HG03064 (cell line): ENCODE results near the gene CMTM7.

Experiments used
- ATAC-seq: cut with Tn5 transposase; IDR thresholded peaks from one replicate; pipeline ENCODE4 v1.9.1; 2021; ENCODE audit warnings: low read depth; ENCODE audit not compliant: unreplicated experiment

The CMTM7 gene

GRCh38 chr3:32411442-32411841 lies 19.8 kb downstream of the CMTM7 start:
- no peak for ATAC-seq

- ATAC-seq: no peak
Observed at GRCh38 chr3:32412887-32413286, 21.2 kb downstream of the CMTM7 start.

DNA sequence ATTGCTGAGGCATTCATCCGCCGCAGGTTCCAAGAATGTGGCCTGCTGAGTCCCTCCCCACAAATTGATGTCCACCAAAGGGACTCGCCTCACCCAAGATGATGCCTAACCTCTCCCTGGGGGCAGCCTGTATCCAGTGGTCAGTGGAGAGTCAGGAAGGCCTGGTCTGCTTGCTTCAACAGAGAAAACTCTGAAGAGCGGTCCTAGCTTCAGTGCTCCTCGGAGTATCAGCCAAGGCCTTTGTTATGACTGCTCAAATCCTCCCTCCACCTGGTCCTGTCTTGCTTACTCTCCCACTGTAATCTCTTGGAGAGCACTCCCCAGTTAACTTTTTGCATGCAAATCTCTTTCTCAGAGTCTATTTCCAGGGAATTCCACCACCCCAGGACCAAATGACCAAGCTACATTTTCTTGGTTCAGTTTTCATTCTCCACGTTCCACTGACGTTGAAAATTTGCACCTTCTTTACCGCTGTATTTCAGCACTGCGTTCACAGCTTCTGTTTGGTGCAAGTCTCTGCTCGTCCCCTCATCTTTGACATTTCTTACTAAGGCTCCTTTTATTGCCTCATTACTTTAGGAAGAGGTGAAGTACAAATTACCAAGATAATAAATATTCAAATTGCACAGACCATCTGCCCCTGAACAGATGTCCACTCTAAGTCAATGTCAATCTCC lies 22.3 kb downstream of the CMTM7 start:
- ATAC-seq: no peak

GRCh38 chr3:32414522-32415202 lies 23.0 kb downstream of the CMTM7 start:
- ATAC-seq: peak; percentile 85

DNA sequence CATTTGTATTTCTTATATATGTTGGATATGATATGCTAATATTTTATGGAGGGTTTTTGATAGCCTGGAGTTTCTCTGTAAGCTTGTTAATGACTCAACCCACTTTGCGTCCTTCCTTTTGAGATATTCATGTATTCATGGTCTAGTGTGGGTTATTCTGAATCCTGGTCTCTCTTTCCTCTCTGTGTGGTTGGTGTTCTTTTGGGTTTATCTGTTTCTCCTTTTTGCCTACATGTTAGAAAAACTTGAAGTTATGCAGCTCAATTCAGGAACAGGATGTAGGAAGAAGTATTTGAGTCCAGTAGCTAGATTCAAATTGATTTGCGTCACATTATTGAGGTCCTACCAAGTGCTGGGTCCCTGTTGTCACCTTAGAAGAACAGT lies 28.1 kb downstream of the CMTM7 start:
- ATAC-seq: no peak

DNA sequence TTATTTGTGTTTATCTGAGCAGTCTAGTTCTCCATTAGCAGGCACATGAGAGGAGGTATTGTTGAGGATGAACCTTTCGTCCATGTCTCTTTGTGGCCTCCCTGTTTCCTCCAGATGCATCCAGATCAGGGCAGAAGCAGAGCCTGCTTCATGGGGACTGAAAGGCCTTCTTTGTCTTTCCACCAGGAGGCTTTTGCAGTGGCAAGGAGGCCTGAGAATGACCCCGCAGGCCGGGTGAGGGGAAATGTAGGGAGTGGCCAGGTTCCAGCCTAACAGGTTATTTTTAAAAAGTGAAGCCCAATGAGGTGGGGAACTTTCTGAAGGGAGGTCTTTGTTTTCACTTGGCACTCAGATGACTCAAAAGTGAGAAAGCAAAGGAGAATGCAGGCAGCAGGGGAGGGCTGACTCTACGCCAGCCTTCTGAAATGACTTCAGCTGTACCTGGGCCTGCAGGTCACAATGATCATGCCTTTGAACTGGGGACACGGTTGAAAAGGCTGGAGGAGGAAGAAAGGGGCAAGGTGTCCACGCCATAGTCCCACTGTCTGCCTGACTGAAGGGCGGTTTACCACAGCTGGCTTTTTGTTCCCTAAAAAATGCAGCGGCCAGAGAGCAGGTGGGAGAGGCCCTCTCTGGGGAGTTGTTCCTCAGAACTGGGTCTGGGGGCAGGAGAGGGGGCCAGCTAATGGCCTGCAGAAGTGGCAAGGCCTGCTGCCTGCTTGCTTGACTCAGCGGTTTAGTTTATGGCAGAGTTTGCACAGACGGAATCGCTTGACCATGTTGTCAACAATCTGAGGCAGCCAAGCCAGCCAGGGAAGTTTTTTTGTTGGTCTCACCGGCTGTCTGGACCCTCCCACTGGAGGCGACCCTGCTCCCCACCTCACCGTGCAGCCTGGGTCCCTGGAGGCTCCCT lies 28.7 kb downstream of the CMTM7 start:
- ATAC-seq: peak; percentile 49

- ATAC-seq: no peak
Observed at GRCh38 chr3:32421185-32421584, 29.5 kb downstream of the CMTM7 start.

GRCh38 chr3:32421991-32422859 lies 30.6 kb downstream of the CMTM7 start:
- no peak for ATAC-seq

- no peak for ATAC-seq
Observed at GRCh38 chr3:32422943-32423342, 31.3 kb downstream of the CMTM7 start.

GRCh38 chr3:32423534-32423933 lies 31.9 kb downstream of the CMTM7 start:
- no peak for ATAC-seq

- ATAC-seq: no peak
Observed at GRCh38 chr3:32423956-32424557, 32.4 kb downstream of the CMTM7 start.

GRCh38 chr3:32424581-32425250 lies 33.1 kb downstream of the CMTM7 start:
- no peak for ATAC-seq

DNA sequence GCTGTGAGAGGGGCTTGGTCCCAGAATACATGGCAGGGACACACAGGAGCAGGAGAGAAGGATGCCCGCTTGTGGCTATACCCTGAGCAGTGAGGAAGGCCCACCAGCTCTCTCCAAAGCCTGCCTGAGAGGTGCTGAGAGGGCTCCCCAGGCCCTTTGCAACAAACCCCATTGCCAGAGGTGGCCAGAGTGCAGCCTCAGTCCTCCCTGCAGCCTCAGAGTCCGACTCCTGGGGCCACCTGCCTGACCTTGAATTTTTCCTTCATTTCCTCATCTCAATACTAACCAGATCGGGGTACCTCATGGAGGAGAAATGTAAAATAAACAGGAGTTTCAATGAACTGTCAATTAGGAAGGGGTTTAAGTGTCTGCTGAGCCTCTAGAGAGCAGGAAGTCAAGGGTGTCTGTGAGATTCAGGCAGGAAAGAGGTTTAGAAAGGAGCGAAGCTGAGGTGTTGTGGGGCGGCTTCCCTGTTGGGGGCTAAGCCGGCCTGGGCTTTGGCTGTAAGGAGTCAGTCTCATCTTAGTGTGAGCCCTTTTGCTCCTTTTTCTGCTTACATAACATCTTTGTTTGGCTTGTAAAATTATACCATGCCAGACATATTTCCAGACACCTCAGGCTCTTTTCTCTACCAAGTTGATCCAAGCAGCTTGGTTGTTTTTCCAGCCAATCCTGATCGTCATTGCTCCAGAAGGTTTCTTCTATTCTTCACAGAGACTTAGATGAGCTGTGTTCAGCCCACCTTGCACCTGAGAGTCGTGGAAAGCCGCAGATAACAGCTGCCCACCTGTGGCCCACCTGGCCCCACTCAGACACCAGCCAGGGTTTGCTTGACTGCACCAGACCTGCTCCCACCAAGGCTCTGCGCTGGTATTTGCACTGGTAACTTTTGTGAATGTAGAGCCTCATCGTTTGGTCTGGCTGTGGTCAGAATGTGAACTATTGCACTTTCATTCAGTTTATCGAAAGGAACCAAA lies 36.7 kb downstream of the CMTM7 start:
- ATAC-seq: peak; percentile 62

DNA sequence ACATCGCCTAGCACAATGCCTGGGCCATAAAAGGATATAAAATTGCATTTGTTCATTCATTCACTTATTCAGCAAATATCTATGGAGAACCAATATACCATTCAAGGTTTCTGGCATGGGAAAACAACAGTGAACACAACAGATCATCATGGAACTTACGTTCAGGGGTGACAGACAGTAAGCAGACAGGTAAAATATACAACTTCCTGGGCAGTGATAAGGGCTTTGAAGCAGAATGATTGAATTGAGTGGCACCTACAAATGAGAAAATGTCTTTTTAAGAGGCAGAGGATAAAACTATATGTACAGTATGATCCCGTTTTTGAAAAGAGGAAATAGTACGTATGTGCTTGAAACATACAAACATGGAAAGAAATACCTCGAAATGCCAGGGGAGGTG lies 39.2 kb downstream of the CMTM7 start:
- no peak for ATAC-seq

GRCh38 chr3:32431481-32431880 lies 39.8 kb downstream of the CMTM7 start:
- ATAC-seq: no peak

DNA sequence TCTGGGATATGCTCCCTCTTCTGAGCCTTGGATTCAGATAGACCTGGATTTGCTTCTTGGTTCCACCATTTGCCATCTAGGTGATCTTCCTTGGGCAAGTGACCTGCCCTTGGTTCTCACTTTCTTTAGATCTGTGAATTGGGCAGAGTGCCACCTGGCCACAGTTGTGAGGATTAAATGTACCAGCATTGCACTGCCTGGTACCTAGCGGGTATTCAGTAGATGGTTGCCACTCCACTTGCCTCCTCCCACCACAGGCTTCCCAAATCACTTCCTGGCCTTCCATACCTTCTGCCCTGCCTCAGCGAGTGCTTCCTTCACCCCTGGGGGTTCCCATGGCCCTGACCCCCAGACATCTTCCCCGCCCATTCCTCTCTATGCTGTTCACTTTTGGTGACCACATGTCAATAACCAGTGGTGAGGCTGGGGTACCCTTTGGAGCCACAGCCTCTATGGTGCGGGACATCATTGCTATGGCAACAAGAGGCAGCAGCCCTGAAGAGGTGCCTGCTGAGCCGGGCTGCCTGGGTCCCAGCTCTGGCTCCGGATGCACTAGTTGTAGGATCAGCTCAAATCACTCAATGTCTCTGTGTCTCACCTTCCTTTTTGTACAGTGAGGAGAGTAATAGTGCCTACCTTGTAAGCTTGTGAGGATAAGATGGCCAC lies 40.5 kb downstream of the CMTM7 start:
- no peak for ATAC-seq

DNA sequence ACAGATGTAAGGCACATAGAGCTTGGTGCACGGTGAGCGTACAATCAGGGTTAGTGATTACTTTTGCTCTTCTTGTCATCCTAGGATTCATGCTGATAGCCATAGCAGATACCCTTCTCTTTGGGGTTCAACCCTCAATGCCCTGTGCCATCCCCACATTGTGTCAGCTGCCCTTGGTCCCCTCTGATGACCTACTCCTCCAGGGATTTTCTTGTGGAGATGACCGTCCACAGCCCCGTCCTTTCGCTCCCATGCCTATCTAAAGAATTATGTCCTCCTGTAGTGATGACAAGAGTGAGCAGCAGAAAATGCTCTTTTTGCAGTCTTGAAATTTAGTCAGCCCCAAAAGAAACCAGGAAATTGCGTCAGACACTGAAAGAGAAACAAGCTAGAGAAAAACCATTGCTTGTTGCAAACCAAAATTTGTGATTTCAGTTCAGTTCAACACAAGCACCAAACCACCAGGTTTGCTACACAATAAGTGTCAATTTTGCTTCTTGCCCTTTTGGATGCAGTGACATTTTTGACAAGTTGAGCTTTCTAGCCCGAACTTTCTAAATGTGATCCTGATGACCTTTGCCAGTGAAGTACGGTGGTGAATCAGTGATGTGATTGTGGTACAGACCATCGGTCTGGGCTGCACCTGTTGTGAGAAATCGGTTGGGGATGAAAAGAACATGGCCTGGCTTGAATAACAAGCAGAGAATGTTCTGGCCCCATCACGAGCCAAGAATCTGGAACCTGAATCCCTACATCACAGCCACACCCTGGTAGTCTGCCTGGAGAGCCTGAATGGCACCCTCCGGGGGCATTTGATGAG lies 41.3 kb downstream of the CMTM7 start:
- peak; percentile 40 for ATAC-seq
